ENCODE results near the gene MDM2.

Gene MDM2

DNA sequence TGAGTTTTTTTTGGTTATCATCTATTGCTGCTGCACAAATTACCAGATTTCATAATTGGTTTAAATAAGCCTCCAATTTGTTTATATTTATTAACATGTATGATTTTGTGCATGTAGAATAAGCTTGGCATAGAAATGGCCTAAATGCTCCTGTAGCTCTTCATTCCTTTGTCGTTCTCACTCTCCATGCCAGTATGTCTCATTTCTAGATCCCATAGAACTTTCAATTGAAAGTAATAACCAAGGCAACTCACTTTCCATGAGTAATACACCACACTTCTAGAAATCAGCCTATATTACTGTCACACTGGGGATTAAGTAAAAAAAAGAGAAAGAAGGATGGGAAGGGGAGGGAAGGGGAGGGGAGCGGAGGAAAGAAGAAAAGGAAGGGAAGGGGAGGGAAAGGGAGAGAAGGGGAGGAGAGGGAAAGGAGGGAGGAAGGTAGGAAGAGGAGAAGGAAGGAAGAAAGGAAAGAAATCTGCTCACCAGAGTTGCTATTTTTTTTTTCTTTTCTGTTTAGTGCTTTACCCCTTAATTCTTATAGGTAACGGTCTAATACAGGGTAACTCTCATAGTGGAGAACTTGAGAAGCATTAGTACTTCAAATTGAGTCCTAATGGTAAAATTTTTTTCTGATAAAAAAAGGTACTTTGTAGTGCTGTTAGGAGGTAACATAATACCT is 45.6 kb downstream of the MDM2 start:
- no peak for DNase-seq (ENCODE audit: low spot score)

- DNase-seq (ENCODE audit: low spot score) = no peak
Measured at GRCh38 chr12:68854078-68854468, 46.1 kb downstream of the MDM2 start.

GRCh38 chr12:68854554-68854953 is 46.6 kb downstream of the MDM2 start:
- no peak for DNase-seq (ENCODE audit: low spot score)

- DNase-seq (ENCODE audit: low spot score) = no peak
Measured at GRCh38 chr12:68855111-68855510, 47.1 kb downstream of the MDM2 start.

DNA sequence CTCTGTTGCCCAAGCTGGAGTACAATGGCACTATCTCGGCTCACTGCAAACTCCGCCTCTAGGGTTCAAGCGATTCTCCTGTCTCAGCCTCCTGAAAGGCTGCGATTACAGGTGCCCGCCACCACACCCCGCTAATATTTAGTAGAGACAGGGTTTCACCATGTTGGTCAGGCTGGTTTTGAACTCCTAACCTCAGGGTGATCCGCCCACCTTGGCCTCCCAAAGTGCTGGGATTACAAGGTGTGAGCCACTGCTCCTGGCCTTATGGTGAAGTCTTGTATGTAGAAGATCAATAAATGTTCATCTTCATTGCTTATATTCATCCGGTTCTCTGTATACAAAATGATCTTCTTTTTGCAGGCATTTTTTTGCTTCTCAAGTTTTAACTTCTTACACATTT is 47.8 kb downstream of the MDM2 start:
- no peak for DNase-seq (ENCODE audit: low spot score)

DNA sequence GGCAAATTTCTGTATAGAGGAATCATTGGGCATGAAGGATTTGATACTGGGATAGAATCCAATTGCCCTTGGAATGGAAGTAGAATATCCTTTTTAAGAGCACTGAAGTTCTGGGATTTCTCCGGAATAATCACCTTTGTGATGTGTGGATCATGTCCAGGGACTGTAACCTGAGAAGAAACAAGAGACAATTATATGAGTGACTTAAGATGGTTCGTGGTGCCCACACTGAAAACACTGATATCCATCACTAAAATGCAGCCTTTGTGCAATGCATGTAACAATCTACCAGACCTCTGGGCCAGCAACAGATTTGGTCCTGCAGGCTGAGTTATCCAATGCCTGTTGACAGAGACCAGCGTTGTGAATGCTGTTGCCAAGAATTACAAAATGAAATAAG is 48.5 kb downstream of the MDM2 start:
- DNase-seq (ENCODE audit: low spot score) = no peak

DNA sequence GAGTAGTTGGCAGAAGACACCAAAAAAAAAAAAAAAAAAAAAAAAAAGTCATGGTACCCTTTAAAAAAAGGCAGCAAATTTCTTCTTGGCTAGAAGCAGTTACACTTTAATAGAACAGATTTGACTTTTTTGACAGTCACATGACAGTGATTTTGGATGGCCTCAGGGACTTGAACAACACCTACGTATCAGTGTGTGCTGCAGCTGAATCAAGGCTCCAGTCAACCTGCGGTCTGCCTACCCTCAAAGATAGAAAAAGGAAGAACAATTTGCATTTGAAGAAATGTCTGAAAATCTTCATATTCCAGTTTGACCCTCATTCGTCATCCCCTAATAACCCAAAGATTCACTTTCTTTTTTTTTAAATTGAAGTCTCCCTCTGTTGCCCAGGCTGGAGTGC is 53.9 kb downstream of the MDM2 start:
- DNase-seq (ENCODE audit: low spot score) = no peak

DNA sequence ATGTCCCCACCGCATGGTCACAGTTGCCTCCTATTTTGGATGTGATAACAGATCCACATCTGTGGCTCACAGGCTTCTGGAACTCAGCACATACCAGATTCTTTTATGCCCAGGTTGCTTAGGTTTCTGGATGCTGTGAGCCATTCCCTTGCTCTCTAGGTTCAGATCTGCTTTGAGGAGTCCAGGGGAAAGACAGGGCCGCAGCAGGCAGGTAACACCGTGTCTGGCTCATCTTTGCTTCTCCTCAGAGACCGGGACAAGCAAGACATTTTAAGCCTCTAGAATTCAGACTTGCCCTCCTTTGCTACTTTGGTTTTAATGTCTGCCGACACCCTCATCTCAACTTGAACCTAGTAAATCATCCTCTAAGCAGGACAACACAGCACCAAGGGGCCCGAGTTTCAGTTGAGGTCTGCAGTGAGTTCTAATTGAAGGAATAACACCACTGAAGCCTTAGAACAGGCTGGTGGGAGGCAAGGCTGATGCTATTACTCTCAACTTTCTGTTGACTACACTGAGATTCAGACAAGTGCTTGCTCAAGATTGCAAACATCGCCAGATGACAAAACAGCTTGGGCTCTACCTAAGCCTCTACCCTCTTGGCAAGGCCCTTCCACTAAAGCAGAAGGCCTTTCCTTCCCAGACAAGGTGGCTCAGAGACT is 55.3 kb downstream of the MDM2 start:
- DNase-seq (ENCODE audit: low spot score) = no peak

DNA sequence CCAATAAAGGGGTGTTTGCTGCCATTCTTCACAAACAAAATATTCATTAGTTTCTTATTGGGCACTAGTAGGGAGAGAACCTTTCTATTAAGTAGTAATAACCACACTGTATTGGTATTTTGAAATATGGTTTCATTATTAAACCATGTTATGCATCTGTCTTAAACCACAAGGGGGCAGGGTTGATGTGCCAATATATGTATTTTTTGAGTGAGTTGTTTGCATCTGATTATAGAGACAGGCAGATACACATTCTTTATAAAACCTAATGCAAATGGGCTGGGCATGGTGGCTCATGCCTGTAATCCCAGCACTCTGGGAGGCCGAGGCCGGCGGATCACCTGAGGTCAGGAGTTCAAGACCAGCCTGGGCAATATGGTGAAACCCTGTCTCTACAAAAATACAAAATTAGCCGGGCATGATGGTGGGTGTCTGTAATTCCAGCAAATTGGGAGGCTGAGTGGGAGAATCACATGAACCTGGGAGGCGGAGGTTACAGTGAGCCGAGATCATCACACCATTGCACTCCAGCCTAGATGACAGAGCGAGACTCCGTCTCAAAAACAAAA is 56.0 kb downstream of the MDM2 start:
- DNase-seq (ENCODE audit: low spot score) = peak; percentile 59

DNA sequence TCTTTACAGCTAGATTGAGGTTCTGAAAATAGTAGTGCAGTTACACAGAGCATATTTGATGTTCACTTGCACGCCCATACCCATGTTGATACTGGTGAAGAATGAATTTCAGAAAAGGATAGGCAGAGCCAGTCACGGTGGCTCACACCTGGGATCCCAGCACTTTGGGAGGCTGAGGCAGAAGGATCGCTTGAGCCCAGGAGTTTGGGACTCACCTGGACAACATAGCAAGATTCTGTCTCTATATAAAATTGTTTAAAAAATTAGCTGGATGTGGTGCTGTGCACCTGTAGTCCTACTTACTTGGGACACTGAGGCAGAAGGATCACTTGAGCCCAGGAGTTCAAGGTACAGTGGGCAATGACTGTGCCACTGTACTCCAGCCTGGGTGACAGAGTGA is 56.6 kb downstream of the MDM2 start:
- no peak for DNase-seq (ENCODE audit: low spot score)

GRCh38 chr12:68865399-68866164 is 57.6 kb downstream of the MDM2 start:
- no peak for DNase-seq (ENCODE audit: low spot score)

DNA sequence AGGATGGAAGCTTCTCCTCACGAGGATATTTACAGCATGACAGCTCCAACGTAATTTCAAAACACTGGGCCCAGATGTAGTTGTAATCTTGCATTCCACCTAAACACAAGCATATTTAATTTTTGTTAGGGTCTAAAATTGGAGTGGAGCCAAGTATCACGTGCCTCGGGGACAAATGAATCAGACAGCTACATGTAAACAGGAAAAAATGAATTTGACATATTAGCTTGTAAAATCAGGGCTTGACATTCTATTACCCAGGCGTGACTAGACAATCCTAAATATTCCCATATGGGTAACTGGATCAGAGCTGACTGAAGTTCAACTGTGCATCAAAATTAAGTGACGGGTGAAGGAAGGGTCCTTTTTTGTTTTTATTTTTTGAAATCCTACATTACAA is 59.0 kb downstream of the MDM2 start:
- no peak for DNase-seq (ENCODE audit: low spot score)

DNA sequence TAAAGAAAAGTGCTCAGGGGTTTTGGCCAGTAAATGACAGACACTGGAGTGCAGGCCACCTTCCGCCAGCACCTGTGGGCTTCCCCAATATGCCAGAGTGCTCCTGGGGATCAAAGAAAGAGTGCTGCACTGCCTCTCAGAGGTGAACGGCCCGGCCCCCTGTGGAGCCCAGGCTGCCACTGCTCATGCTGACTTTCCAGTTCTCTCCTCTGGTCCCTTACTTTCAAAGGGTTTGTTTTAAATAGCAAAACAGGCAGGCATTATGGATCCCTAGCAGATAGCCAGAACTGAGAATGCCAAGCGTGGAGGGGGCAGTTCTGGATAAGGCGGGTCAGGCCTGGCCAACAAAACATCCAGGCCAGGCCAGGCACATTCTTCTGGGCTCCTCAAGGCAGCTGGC is 59.6 kb downstream of the MDM2 start:
- DNase-seq (ENCODE audit: low spot score) = no peak

DNA sequence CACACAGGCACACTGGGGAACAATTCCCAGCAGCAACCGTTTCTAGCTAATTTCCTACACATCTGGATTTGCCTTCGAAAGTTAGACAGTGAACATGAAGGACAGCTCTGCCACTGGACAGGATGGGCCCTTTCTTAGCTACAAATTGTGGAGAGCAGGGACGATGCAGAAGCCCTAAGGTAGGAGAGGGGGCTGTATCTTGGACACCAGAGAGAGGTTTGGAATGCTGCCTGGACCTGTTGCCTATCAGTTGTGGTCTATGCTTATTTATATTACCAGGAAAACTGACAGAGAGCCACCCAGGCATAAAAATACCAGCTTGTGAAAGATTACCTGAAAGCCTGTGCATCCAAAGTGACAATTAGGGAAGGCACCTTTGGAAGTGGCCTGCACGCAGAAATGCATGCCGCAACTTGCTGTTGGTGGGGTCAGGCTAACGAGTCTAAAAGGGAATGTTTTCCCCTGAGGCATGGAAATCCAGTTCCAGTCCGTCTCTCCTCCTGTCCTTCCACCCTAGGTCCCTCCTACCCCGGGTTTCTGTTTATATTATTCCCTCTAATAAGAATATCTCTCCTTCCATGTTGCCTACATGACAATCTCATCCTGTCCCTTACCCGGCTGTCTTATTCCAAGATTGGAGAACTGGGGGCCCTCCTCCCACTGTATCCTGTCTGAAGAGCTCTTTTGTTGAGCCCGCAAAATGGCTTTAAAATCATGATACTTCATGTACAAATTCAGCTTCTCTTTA is 60.2 kb downstream of the MDM2 start:
- DNase-seq (ENCODE audit: low spot score) = no peak

- DNase-seq (ENCODE audit: low spot score) = no peak
Measured at GRCh38 chr12:68870011-68870410, 62.0 kb downstream of the MDM2 start.

- no peak for DNase-seq (ENCODE audit: low spot score)
Measured at GRCh38 chr12:68870443-68870842, 62.5 kb downstream of the MDM2 start.

DNA sequence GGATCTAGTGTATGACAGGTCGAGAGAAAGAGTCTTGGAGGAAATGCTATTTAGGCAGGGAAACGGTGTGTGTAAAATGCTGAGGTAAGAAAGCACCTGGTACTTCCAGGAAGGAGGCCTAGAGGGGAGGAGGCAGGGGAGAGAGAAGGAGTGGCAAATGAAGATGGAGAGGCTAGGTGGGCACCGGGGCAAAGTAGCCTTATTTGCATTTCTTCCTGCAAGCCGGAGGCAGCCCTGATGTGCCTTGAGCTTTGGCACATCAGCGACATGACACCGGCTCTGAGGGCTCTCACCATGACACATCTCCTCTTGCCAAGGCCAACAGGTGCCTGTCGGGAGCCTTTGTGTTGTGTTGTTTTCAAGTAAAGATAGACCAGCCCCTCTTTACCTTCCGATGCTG is 63.4 kb downstream of the MDM2 start:
- DNase-seq (ENCODE audit: low spot score) = no peak

DNA sequence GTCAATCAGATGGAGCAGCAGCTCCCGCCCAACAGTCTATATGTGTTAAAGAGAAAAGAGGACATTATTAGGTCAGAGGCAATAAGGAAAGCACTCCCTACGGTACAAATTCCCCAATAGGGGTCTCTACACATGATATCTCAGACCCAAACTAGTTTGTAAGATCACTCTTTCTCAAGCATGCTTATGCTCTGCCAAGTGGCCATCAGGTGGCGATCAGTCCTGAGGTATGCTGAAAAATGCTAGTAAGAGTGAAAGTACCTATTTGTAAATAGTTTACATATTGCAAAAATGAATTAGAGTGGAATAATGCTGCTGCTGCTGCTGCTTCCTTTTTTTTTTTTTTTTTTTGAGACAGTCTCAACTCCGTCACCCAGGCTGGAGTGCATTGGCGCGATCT is 63.9 kb downstream of the MDM2 start:
- no peak for DNase-seq (ENCODE audit: low spot score)

DNA sequence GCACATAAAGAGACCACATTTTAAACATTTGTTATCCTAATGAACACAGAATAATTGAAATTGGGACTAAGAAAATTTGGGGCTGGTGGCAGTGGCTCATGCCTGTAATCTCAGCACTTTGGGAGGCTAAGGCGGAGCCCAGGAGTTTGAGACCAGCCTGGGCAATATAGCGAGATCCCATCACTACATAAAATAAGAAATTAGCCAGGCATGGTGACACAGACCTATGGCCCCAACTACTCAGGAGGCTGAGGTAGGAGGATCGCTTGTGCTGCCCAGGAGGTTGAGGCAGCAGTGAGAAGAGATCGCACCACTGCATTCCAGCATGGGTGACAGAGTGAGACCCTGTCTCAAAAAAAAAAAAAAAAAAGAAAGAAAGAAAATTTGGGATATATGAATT is 65.3 kb downstream of the MDM2 start:
- no peak for DNase-seq (ENCODE audit: low spot score)

DNA sequence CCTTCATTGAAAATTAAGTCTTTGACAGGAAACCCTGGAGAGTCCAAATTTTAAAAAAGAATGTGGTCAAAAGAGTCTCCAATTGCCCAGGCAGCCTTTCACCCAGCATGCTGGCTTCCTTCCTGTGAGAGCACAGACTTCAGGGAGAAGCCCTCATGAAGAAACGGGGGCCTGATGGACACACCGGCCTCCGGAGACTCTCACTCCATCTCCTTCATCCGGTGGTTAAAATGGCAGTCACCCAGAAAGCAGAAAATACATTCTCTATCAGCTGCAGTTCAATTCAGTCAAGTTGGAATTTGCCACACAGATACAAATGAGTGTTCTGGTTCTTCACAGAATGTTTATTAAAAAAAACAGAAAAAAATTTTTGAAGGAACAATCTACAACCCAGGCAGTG is 68.5 kb downstream of the MDM2 start:
- no peak for DNase-seq (ENCODE audit: low spot score)

DNA sequence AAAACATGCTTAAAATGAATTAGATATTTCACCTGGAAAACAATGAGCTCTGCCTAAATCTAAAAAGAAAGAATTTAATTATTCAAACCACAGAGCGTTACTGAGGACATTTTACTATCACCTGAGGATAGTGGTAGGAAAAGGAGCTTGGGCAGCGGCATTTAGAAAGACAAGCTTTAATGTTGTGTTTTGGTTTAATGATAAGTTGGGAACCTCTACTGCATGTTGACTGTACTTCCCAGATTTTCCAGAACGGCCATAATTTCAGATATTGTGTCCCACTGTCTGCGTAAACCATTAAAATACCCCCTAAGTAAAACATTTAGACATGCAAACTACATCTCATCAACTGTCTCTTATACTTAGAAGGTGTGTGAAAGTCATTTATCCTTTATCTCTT is 69.6 kb downstream of the MDM2 start:
- DNase-seq (ENCODE audit: low spot score) = no peak

DNA sequence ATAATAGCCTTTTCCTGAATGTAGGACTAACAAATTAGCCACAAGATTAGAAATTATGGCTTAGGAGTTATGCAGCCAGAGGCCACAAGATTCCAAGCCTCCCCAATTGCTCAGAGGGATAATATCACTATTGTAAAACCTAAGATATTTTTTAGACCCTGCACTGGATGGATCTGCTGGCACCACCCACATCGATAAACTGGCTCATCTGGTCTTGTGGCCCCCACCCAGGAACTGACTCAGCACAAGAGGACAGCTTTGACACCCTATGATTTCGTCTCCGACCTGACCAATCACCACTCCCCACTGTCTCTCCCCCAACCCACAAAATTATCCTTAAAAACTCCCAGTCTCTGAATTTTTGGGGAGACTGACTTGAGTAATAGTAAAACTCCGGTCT is 70.3 kb downstream of the MDM2 start:
- no peak for DNase-seq (ENCODE audit: low spot score)

All from LoVo (cell line).